Memory B cell (primary cell): ENCODE measurements around the gene PRKCA.

Source experiments
- ATAC-seq: fragments of 150-1000 bp; cut with Tn5 transposase; 2 replicates; pipeline ENCODE4 v1.10.0; 2021; ENCODE audit warnings: low read depth, mild to moderate bottlenecking, moderate library complexity
- DNase-seq, 2 donors: peaks; one replicate each; pipeline ENCODE4 v3.0.0; 2022; ENCODE audit warnings: low spot score in 2 of 2
- H3K27ac Mint-ChIP-seq: one replicate; pipeline ENCODE4 v1.8.0; 2022; ENCODE audit warnings: mild to moderate bottlenecking, moderate library complexity, mixed read lengths
- H3K27me3 Mint-ChIP-seq: one replicate; pipeline ENCODE4 v1.8.0; 2022; ENCODE audit warnings: mixed read lengths
- H3K36me3 Mint-ChIP-seq: one replicate; pipeline ENCODE4 v1.8.0; 2022; ENCODE audit warnings: mild to moderate bottlenecking, mixed read lengths
- H3K4me1 Mint-ChIP-seq: one replicate; pipeline ENCODE4 v1.8.0; 2022; ENCODE audit warnings: mixed read lengths
- H3K4me3 Mint-ChIP-seq: one replicate; pipeline ENCODE4 v1.8.0; 2022; ENCODE audit warnings: mild to moderate bottlenecking, moderate library complexity, mixed read lengths
- H3K9me3 Mint-ChIP-seq: one replicate; pipeline ENCODE4 v1.8.0; 2022; ENCODE audit warnings: mixed read lengths

The PRKCA gene

DNA sequence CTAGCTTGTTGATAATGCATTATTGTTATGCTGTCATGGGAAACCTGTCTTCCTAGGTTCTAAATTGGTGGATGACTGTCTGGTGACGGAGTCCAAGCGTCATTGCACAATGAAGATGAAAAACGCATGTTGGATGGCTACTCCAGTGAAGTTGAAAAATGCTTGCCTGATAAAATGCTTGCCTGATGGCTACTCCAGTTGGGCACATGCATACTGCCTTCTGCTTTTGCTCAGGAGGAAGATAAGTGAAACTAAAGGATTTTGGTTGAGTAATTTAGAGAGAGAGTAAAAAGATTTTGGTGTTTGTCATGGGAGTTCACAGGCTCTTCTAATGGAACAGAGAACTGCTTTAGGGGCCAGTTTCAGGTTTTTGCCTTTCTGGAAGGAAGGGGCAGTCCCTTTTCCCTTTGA, 118.6 kb downstream of the PRKCA start:
- no peak overlapping the region for H3K27ac Mint-ChIP-seq
- ATAC-seq (no peak), DNase-seq (no peak)
- no peaks in the 10 kb centered on the region for H3K9me3 Mint-ChIP-seq
- H3K27me3 Mint-ChIP-seq, result peaks cover 2% of the 10 kb centered on the region
- no peaks in the 10 kb centered on the region for H3K36me3 Mint-ChIP-seq
- no peaks in the 10 kb centered on the region for H3K4me1 Mint-ChIP-seq
- H3K4me3 Mint-ChIP-seq, result no peak overlapping the region

- Mint-ChIP-seq H3K36me3 (no peaks in the 10 kb centered on the region), H3K4me3 (no peak overlapping the region), H3K27ac (no peak overlapping the region), H3K4me1 (no peaks in the 10 kb centered on the region), H3K9me3 (peaks cover 2% of the 10 kb centered on the region), H3K27me3 (peaks cover 2% of the 10 kb centered on the region)
- no peak for DNase-seq
- ATAC-seq, result no peak
Measured at GRCh38 chr17:66422186-66422585, 119.8 kb downstream of the PRKCA start.

- no peak for DNase-seq
- Mint-ChIP-seq H3K9me3 (peaks cover 2% of the 10 kb centered on the region), H3K4me1 (no peaks in the 10 kb centered on the region), H3K4me3 (no peak overlapping the region), H3K27ac (no peak overlapping the region), H3K36me3 (no peaks in the 10 kb centered on the region), H3K27me3 (peaks cover 2% of the 10 kb centered on the region)
- no peak for ATAC-seq
Measured at GRCh38 chr17:66423056-66423955, 120.9 kb downstream of the PRKCA start.

DNA sequence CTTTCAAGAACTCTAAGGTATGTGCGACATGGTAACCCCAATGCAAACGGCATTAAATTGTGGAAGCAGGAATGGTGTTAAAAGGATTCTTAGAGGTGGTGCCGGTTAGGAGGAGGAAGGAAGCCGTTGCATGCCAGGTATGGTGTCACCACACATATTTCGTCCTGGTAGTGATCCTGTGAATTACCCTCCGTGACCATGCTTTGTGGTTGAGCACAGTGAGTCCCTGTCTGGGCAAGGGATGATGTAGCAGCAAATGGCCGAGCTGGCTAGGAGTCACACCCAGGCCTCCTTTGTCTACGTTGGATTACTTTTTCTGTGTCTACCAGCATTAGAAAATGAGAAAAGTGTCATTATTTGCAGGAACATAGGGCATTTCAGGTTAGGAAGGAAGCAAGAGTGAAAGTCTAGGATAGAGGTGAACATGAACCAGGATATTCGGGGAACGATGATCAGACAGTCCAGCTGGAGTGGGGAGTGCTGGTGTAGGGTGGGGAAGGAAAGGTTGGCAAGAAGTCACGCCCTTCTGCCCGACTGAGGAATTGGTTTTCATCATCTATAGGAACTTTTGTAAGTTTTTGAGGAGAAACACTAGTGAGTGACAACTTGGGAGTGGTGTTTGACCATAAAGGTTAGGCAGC, 123.5 kb downstream of the PRKCA start:
- DNase-seq (no peak), ATAC-seq (no peak)
- Mint-ChIP-seq H3K27me3 (peaks cover 4% of the 10 kb centered on the region), H3K4me1 (no peaks in the 10 kb centered on the region), H3K27ac (no peak overlapping the region), H3K36me3 (no peaks in the 10 kb centered on the region), H3K4me3 (no peak overlapping the region), H3K9me3 (peaks cover 2% of the 10 kb centered on the region)

GRCh38 chr17:66426397-66427033, 124.1 kb downstream of the PRKCA start:
- Mint-ChIP-seq H3K4me1 (no peaks in the 10 kb centered on the region), H3K27me3 (peaks cover 4% of the 10 kb centered on the region), H3K36me3 (no peaks in the 10 kb centered on the region), H3K4me3 (no peak overlapping the region), H3K27ac (no peak overlapping the region), H3K9me3 (peaks cover 2% of the 10 kb centered on the region)
- ATAC-seq (no peak), DNase-seq (no peak)

- Mint-ChIP-seq H3K4me1 (no peaks in the 10 kb centered on the region), H3K9me3 (peaks cover 2% of the 10 kb centered on the region), H3K36me3 (no peaks in the 10 kb centered on the region), H3K27me3 (peaks cover 4% of the 10 kb centered on the region), H3K27ac (no peak overlapping the region), H3K4me3 (no peak overlapping the region)
- ATAC-seq, result no peak
- no peak for DNase-seq
Measured at GRCh38 chr17:66427134-66427533, 124.7 kb downstream of the PRKCA start.

GRCh38 chr17:66429680-66430079, 127.3 kb downstream of the PRKCA start:
- no peaks in the 10 kb centered on the region for H3K36me3 Mint-ChIP-seq
- ATAC-seq (no peak), DNase-seq (no peak)
- no peaks in the 10 kb centered on the region for H3K4me1 Mint-ChIP-seq
- peaks cover 4% of the 10 kb centered on the region for H3K27me3 Mint-ChIP-seq
- H3K27ac Mint-ChIP-seq, result no peak overlapping the region
- H3K9me3 Mint-ChIP-seq, result peaks cover 2% of the 10 kb centered on the region
- H3K4me3 Mint-ChIP-seq, result no peak overlapping the region

- Mint-ChIP-seq H3K9me3 (peaks cover 2% of the 10 kb centered on the region), H3K27ac (no peak overlapping the region), H3K36me3 (no peaks in the 10 kb centered on the region), H3K27me3 (peaks cover 2% of the 10 kb centered on the region), H3K4me1 (no peaks in the 10 kb centered on the region), H3K4me3 (no peak overlapping the region)
- DNase-seq (no peak), ATAC-seq (no peak)
Measured at GRCh38 chr17:66430846-66431795, 128.7 kb downstream of the PRKCA start.

DNA sequence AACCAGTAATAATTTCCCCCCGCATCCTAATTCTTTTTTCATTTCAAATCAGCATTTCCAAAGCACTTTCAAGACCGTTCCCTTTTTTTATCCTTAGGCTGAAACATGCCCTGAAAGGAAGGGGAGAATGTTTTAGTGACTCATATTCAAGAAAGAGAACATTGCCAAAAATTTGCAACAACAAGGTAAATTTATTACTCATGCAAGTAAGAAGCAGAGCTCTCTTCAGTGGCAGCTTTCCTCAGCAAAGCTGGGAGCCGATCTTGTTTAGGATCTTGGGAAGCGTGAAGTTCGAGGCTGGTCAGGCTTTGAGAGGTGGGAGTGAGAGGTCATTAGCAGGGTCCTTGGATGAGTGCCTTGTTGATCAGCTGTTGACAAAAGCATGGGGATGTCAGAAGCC, 129.5 kb downstream of the PRKCA start:
- H3K9me3 Mint-ChIP-seq, result no peaks in the 10 kb centered on the region
- no peaks in the 10 kb centered on the region for H3K36me3 Mint-ChIP-seq
- H3K27ac Mint-ChIP-seq, result no peak overlapping the region
- H3K4me3 Mint-ChIP-seq, result no peak overlapping the region
- DNase-seq (no peak), ATAC-seq (no peak)
- no peaks in the 10 kb centered on the region for H3K4me1 Mint-ChIP-seq
- peaks cover 2% of the 10 kb centered on the region for H3K27me3 Mint-ChIP-seq

DNA sequence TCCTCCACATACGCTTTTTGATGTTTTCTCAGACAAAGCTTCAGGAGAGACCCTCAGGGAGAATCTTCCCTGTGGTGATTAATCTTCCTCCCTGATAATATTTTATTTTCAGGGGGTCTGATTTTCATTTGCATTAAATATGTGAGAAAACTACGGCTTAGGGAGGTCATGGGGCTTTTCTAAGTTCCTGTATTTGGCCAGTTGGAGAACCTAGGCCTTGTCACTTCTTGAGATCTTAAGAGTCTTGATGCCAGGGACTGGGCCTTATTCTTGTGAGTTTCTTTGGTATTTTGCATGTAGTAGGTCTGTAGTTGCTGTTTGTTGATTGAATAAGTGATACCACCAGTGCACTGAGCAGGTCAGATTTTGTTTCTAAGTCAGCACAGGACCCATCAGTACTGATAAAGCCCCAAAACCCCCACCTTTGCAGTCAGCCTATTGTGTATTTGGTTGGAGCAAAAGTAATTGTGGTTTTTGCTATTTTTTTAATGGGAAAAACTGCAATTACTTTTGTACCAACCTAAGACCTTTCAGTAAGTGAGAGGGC, 130.1 kb downstream of the PRKCA start:
- no peak for ATAC-seq
- Mint-ChIP-seq H3K4me1 (no peaks in the 10 kb centered on the region), H3K27ac (no peak overlapping the region), H3K27me3 (peaks cover 2% of the 10 kb centered on the region), H3K4me3 (no peak overlapping the region), H3K9me3 (no peaks in the 10 kb centered on the region), H3K36me3 (no peaks in the 10 kb centered on the region)
- DNase-seq, result no peak

GRCh38 chr17:66432996-66433551, 130.7 kb downstream of the PRKCA start:
- Mint-ChIP-seq H3K27ac (no peak overlapping the region), H3K27me3 (peaks cover 2% of the 10 kb centered on the region), H3K9me3 (no peaks in the 10 kb centered on the region), H3K4me3 (no peak overlapping the region), H3K4me1 (no peaks in the 10 kb centered on the region), H3K36me3 (no peaks in the 10 kb centered on the region)
- ATAC-seq (no peak), DNase-seq (no peak)

- ATAC-seq (no peak), DNase-seq (no peak)
- peaks cover 2% of the 10 kb centered on the region for H3K27me3 Mint-ChIP-seq
- H3K27ac Mint-ChIP-seq, result no peak overlapping the region
- no peaks in the 10 kb centered on the region for H3K4me1 Mint-ChIP-seq
- H3K9me3 Mint-ChIP-seq, result peaks cover 2% of the 10 kb centered on the region
- no peak overlapping the region for H3K4me3 Mint-ChIP-seq
- no peaks in the 10 kb centered on the region for H3K36me3 Mint-ChIP-seq
Measured at GRCh38 chr17:66435182-66435581, 132.8 kb downstream of the PRKCA start.

DNA sequence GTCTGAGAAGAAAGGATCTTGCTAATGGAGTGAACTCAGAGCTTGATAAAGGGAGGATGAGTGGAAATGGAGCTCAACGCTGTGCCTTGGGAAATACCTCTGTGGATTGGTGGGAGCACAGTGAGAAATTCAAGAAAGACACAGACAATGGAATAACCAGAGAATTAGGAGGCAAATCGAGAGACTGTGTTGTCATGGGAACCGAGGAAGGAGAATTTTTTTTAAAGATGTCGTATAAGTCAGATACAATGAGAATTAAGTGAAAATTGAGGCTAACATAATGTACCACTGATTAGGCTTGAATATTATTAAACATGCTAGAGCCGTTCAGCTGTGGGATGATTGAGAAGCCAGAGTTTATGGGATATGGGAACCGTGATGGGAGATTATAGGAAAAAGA, 134.2 kb downstream of the PRKCA start:
- no peaks in the 10 kb centered on the region for H3K27me3 Mint-ChIP-seq
- H3K4me3 Mint-ChIP-seq, result no peak overlapping the region
- H3K36me3 Mint-ChIP-seq, result no peaks in the 10 kb centered on the region
- peaks cover 2% of the 10 kb centered on the region for H3K9me3 Mint-ChIP-seq
- peaks cover 2% of the 10 kb centered on the region for H3K4me1 Mint-ChIP-seq
- no peak for ATAC-seq
- no peak overlapping the region for H3K27ac Mint-ChIP-seq
- no peak for DNase-seq
